Mesenchymal stem cell (in vitro differentiated cells and primary cell): ENCODE data around the gene GOLM1.

Experiments used
- DNase-seq: peaks from one replicate; pipeline ENCODE4 v3.0.0-alpha.2; 2013
- H2AFZ ChIP-seq: one replicate; pipeline ENCODE4 v1.6.1; 2013; ENCODE audit warnings: low read depth, mild to moderate bottlenecking, control low read depth, inconsistent platforms, low read length, moderate library complexity
- H2AK5ac ChIP-seq: 2 replicates; pipeline ENCODE4 v1.6.1; 2013; ENCODE audit warnings: low read length, moderate library complexity, mild to moderate bottlenecking, inconsistent platforms; ENCODE audit not compliant: severe bottlenecking
- H2BK120ac ChIP-seq: one replicate; pipeline ENCODE4 v1.6.1; 2013; ENCODE audit warnings: low read depth, mild to moderate bottlenecking, inconsistent platforms, low read length, moderate library complexity
- H2BK12ac ChIP-seq, 2 experiments: one replicate each; pipeline ENCODE4 v1.6.1; 2013; ENCODE audit warnings: inconsistent platforms in 2 of 2, low read length in 2 of 2, mild to moderate bottlenecking in 2 of 2, moderate library complexity in 2 of 2, control low read depth in 1 of 2
- H2BK15ac ChIP-seq: one replicate; pipeline ENCODE4 v1.6.1; 2013; ENCODE audit warnings: mild to moderate bottlenecking, low read depth, inconsistent platforms; ENCODE audit not compliant: poor library complexity, severe bottlenecking
- H2BK5ac ChIP-seq: 2 replicates; pipeline ENCODE4 v1.6.1; 2013; ENCODE audit warnings: low read depth, mild to moderate bottlenecking, low read length, control low read depth, inconsistent platforms; ENCODE audit not compliant: poor library complexity, severe bottlenecking
- H3K14ac ChIP-seq, 2 experiments: one replicate each; pipeline ENCODE4 v1.6.1; 2013; ENCODE audit warnings: inconsistent platforms in 2 of 2, low read length in 2 of 2, control low read depth in 1 of 2, mild to moderate bottlenecking in 1 of 2, moderate library complexity in 1 of 2
- H3K18ac ChIP-seq, 2 experiments: one replicate each; pipeline ENCODE4 v1.6.1; 2013; ENCODE audit warnings: inconsistent platforms in 2 of 2, low read length in 2 of 2, control low read depth in 1 of 2, low read depth in 1 of 2, mild to moderate bottlenecking in 1 of 2
- H3K23ac ChIP-seq, 2 experiments: one replicate each; pipeline ENCODE4 v1.6.1; 2013; ENCODE audit warnings: inconsistent platforms in 2 of 2, low read length in 2 of 2, mild to moderate bottlenecking in 2 of 2, moderate library complexity in 2 of 2, control low read depth in 1 of 2
- H3K27ac ChIP-seq: 2 replicates; pipeline ENCODE4 v1.5.1; 2013; ENCODE audit warnings: mild to moderate bottlenecking, moderate library complexity, low read length, control low read depth, inconsistent platforms; ENCODE audit not compliant: poor library complexity, severe bottlenecking
- H3K27me3 ChIP-seq, 2 experiments: 2 replicates each; pipeline versions ENCODE4 v1.6.1 to v1.7.0; 2013; ENCODE audit warnings: low read length in 2 of 2, mild to moderate bottlenecking in 2 of 2, moderate library complexity in 2 of 2, control low read depth in 1 of 2, inconsistent platforms in 1 of 2; ENCODE audit not compliant: control insufficient read depth in 1 of 2, insufficient read depth in 1 of 2
- H3K36me3 ChIP-seq, 2 experiments: 2 replicates each; pipeline versions ENCODE4 v1.6.1 to v1.7.0; 2013; ENCODE audit warnings: low read length in 2 of 2, control low read depth in 1 of 2, inconsistent platforms in 1 of 2, low read depth in 1 of 2, mild to moderate bottlenecking in 1 of 2; ENCODE audit not compliant: insufficient read depth in 2 of 2, control insufficient read depth in 1 of 2
- H3K4ac ChIP-seq, 2 experiments: one replicate each; pipeline ENCODE4 v1.6.1; 2013; ENCODE audit warnings: inconsistent platforms in 2 of 2, low read length in 2 of 2, mild to moderate bottlenecking in 2 of 2, moderate library complexity in 2 of 2, control low read depth in 1 of 2, low read depth in 1 of 2
- H3K4me1 ChIP-seq: 2 replicates; pipeline ENCODE4 v1.6.1; 2013; ENCODE audit warnings: low read depth, low read length, control low read depth; ENCODE audit not compliant: control insufficient read depth, insufficient read depth
- H3K4me2 ChIP-seq: 2 replicates; pipeline ENCODE4 v1.6.1; 2013; ENCODE audit warnings: low read length, mild to moderate bottlenecking, inconsistent platforms; ENCODE audit not compliant: poor library complexity, severe bottlenecking
- H3K4me3 ChIP-seq, 2 experiments: 2 replicates each; pipeline versions ENCODE4 v1.5.1 to v1.7.0; 2013; ENCODE audit warnings: low read length in 2 of 2, mild to moderate bottlenecking in 2 of 2, control low read depth in 1 of 2, low read depth in 1 of 2; ENCODE audit not compliant: insufficient read depth in 1 of 2
- H3K79me1 ChIP-seq: replicated peaks from 2 replicates; pipeline ENCODE4 v1.6.1; 2013; ENCODE audit warnings: mild to moderate bottlenecking, control low read depth, low read length, inconsistent platforms; ENCODE audit not compliant: poor library complexity, severe bottlenecking
- H3K9ac ChIP-seq: 2 replicates; pipeline ENCODE4 v1.7.0; 2013; ENCODE audit warnings: mild to moderate bottlenecking, low read length, moderate library complexity
- H3K9me3 ChIP-seq: 2 replicates; pipeline ENCODE4 v1.7.0; 2013; ENCODE audit warnings: mild to moderate bottlenecking, low read length; ENCODE audit not compliant: control insufficient read depth
- H4K8ac ChIP-seq: one replicate; pipeline ENCODE4 v1.6.1; 2013; ENCODE audit warnings: inconsistent platforms, mild to moderate bottlenecking, low read length, moderate library complexity
- H4K91ac ChIP-seq: one replicate; pipeline ENCODE4 v1.6.1; 2013; ENCODE audit warnings: mild to moderate bottlenecking, low read length, inconsistent platforms
- WGBS: methylation state at CpG from one replicate; pipeline ENCODE4 v1.1.7; 2013; ENCODE audit warnings: mixed read lengths; 5-methylcytosine and 5-hydroxymethylcytosine counted together

The GOLM1 gene

DNA sequence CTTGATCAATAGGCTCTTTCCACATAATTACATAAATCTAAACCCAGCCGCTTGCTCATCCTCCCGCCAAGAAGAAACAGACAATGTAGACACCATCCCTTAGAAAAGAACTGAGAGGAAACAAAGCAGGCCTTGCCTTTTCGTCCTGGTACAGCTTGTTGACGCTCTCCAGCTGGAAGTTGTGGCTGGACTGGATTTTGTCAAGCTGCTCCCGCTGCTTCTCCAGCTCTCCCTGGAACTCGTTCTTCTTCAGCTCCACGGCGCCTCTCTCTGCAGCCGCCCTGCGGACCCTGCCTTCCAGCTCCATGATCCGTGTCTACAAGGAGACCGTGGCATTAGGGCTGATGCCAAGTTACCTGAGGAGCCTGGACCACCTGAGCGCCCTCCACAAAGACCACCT lies 22.1 kb downstream of the GOLM1 start:
- no peak overlapping the region for H3K14ac ChIP-seq
- no peak overlapping the region for H3K23ac ChIP-seq
- peaks cover 8% of the 10 kb centered on the region for H3K4me1 ChIP-seq
- no peaks in the 10 kb centered on the region for H3K27me3 ChIP-seq
- no peak overlapping the region for H4K8ac ChIP-seq
- H3K18ac ChIP-seq: no peak overlapping the region
- no peak overlapping the region for H2BK12ac ChIP-seq
- no peak overlapping the region for H3K27ac ChIP-seq
- WGBS: 64% methylated on average over 13 of the region's 13 CpGs
- DNase-seq: peak; percentile 54
- no peak overlapping the region for H4K91ac ChIP-seq
- no peak overlapping the region for H3K4me2 ChIP-seq
- H2BK15ac ChIP-seq: no peak overlapping the region
- no peak overlapping the region for H3K4ac ChIP-seq
- H2AK5ac ChIP-seq: no peak overlapping the region
- peaks cover 24 to 27% of the 10 kb centered on the region in 2 experiments for H3K36me3 ChIP-seq
- no peak overlapping the region for H3K4me3 ChIP-seq
- H2AFZ ChIP-seq: no peak overlapping the region
- H3K9me3 ChIP-seq: no peaks in the 10 kb centered on the region
- H2BK5ac ChIP-seq: no peak overlapping the region
- H2BK120ac ChIP-seq: no peak overlapping the region
- no peak overlapping the region for H3K9ac ChIP-seq
- peaks cover 30% of the 10 kb centered on the region for H3K79me1 ChIP-seq

DNA sequence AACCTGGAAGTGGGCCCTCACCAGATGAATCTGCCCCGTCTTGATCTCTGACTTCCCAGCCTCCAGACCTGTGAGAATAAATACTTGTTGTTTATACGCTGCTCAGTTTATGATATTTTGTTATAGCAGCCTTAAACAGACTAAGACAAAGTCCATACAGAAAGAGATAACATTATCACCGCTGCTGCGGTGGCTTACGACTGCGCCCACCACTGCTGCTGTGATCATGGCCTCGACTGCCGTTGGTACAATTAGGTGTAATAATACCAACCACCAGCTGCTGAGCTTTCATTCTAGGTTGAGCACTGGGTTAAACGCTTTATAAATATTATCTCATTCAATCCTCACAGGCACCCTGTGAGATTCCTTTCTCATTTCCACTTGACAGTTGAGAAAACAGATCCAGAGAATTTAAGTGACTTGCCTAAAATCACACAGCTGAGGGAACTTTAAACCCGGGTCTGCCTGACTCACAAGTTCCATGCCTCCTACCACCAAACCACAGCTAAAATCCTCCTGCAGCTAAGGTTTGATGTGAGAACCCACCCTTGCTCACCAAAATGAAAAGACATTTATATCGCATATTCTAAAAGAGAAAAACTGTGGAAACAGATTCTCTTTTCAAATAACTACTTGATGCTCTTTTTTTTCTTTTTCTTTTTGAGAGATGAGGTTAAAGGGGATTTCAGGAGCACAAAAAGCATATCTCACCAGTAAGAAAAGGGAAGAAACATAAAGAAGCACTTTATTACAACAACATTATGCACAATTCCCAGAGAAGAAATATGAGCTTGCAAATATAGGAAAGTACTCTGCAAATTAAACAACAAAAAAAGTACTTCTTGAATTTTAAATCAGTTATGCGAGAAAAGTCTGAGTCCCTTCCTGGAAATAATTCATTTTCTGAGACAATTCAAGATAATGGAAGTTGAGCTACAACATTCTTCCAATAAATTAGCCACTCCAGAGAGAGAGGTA lies 23.9 kb downstream of the GOLM1 start:
- Histone ChIP-seq H3K14ac (no peak overlapping the region), H3K9ac (no peak overlapping the region), H3K79me1 (peaks cover 25% of the 10 kb centered on the region), H2BK5ac (no peak overlapping the region), H3K4me3 (no peak overlapping the region), H2BK120ac (no peak overlapping the region), H2BK12ac (no peak overlapping the region), H2AK5ac (no peak overlapping the region), H3K23ac (no peak overlapping the region), H4K91ac (no peak overlapping the region), H3K27me3 (no peaks in the 10 kb centered on the region), H3K18ac (no peak overlapping the region), H3K9me3 (no peaks in the 10 kb centered on the region), H3K4me2 (no peak overlapping the region), H3K27ac (no peak overlapping the region), H3K4me1 (peaks cover 8% of the 10 kb centered on the region), H4K8ac (no peak overlapping the region), H3K36me3 (peaks cover 24 to 27% of the 10 kb centered on the region in 2 experiments), H2AFZ (no peak overlapping the region), H2BK15ac (no peak overlapping the region), H3K4ac (no peak overlapping the region)
- no peak for DNase-seq
- WGBS: 97% methylated on average over 11 of the region's 12 CpGs

DNA sequence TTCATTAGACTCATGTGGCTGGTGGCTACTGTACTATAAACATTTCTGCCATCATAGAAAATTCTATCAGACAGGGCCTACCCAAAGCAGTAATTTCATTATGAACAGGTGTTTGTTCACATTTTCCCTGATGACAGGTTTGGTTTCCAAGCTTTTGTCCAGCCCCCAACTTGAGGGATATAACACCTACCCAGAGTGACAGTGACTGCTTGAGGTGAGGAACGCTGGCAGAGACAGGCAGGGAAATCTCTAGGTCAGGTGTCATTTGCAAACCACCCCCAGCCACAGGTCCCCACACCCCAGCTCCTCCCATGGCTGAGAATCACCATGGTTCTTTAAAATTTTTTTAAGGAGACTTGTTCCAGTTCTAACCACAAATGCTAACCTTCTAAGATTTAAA lies 25.5 kb downstream of the GOLM1 start:
- no peak for DNase-seq
- H3K4ac ChIP-seq: no peak overlapping the region
- no peak overlapping the region for H2BK120ac ChIP-seq
- peaks cover 1% of the 10 kb centered on the region for H3K4me1 ChIP-seq
- H3K79me1 ChIP-seq: peaks cover 13% of the 10 kb centered on the region
- 94% methylated on average over 1 of the region's 1 CpG for WGBS
- no peak overlapping the region for H3K18ac ChIP-seq
- H3K23ac ChIP-seq: no peak overlapping the region
- no peak overlapping the region for H3K9ac ChIP-seq
- H3K27me3 ChIP-seq: no peaks in the 10 kb centered on the region
- H3K9me3 ChIP-seq: no peaks in the 10 kb centered on the region
- no peak overlapping the region for H2BK12ac ChIP-seq
- peaks cover 21 to 23% of the 10 kb centered on the region in 2 experiments for H3K36me3 ChIP-seq
- no peak overlapping the region for H2BK15ac ChIP-seq
- no peak overlapping the region for H2AK5ac ChIP-seq
- H3K27ac ChIP-seq: no peak overlapping the region
- H2AFZ ChIP-seq: no peak overlapping the region
- no peak overlapping the region for H4K8ac ChIP-seq
- no peak overlapping the region for H3K4me2 ChIP-seq
- no peak overlapping the region for H3K4me3 ChIP-seq
- no peak overlapping the region for H4K91ac ChIP-seq
- H3K14ac ChIP-seq: no peak overlapping the region
- H2BK5ac ChIP-seq: no peak overlapping the region

DNA sequence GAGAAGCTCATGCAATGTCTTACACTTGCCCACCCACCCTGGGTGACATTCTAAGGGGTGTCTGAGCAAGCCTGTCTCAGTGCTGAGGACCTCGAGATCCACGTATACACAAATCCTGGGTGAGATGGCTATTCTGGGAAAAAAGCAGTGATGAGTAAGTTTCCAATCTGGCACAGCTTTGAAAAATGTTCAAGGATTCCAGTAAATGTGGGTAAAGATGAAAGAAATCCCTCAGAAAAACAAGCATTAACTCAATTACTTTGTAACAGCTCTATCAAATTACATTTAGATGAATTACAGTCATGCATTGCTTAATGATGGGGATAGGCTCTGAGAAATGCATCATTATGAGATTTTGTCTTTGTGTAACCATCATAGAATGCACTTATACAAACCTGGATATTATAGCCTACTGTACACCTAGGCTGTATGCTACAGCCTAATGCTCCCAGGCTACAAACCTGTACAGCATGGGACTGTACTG lies 26.9 kb downstream of the GOLM1 start:
- Histone ChIP-seq H2AFZ (no peak overlapping the region), H2BK120ac (no peak overlapping the region), H3K4me2 (no peak overlapping the region), H3K4me3 (no peak overlapping the region), H3K4me1 (peaks cover 1% of the 10 kb centered on the region), H4K8ac (no peak overlapping the region), H4K91ac (no peak overlapping the region), H3K14ac (no peak overlapping the region), H3K27ac (no peak overlapping the region), H2BK5ac (no peak overlapping the region), H3K9me3 (no peaks in the 10 kb centered on the region), H3K18ac (no peak overlapping the region), H2BK15ac (no peak overlapping the region), H3K4ac (no peak overlapping the region), H2AK5ac (no peak overlapping the region), H2BK12ac (no peak overlapping the region), H3K36me3 (peaks cover 10 to 14% of the 10 kb centered on the region in 2 experiments), H3K27me3 (no peaks in the 10 kb centered on the region), H3K9ac (no peak overlapping the region), H3K79me1 (peaks cover 10% of the 10 kb centered on the region), H3K23ac (no peak overlapping the region)
- WGBS: 100% methylated on average over 2 of the region's 2 CpGs
- DNase-seq: no peak
